GM18868 (cell line): ENCODE measurements around the gene CCDC61.

Experiments
- ATAC-seq: cut with Tn5 transposase; IDR thresholded peaks from one replicate; pipeline ENCODE4 v1.9.1; 2021; ENCODE audit warnings: mild to moderate bottlenecking, moderate library complexity; ENCODE audit not compliant: unreplicated experiment

CCDC61 gene

DNA sequence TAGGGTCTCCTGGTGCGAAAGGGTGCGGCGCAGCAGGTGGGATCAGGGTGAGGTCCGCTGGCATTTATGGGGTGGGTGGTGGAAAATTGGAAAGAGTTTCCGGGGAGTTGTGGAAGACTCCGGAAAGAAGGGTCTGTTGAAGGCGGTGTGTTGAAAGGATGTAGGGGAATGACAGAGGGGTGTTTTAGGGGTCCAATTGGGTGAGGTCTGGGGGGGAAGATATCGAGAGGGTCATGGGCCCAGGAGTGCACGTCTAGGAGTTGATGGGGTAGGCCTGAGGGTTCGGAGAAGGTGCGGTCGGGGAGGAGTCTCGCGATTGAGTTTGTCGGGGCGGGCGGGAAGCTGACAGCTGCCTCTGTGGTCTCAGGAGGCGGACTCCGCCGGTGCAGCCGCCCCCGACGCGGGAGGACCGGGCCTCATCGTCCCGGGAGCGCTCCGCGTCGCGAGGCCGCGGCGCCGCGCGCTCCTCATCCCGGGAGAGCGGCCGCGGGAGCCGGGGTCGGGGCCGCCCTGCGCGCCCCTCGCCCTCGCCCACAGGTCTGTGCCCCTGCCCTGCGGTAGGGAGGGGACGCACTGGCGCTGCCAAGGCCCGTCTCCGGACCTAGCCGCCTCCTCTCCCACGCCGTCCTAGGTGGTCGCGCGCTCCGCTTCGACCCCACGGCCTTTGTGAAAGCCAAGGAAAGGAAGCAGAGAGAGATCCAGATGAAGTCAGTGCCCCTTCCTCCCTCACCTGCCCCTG, 20.6 kb downstream of the CCDC61 start:
- no peak for ATAC-seq

DNA sequence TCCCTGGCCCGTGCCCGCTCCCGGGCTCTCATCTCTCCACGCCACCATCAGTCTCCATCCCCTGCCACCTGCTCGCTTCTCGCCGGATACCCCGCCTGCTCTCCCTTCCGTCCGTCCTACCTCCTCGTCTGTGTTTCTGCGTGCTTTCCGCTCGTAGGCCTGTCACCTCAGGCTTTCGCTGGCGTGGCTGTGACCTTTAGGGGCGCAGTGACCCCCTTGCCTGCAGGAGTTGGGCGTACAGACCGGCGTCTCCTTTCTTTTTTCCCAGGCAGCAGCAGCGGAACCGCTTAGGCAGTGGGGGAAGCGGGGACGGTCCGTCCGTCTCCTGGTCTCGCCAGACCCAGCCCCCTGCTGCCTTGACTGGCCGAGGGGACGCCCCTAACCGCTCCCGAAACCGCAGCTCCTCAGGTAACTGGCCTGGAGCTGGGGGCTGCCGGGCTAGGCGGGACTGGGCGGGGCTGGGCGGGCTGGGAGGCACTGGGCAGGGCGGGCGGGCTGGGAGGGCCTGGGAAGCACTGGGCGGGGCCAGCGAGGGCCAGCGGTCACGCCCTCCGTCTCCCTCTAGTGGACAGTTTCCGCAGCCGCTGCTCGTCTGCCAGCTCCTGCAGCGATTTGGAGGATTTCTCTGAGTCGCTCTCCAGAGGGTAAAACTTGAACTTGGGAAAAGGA, 21.3 kb downstream of the CCDC61 start:
- peak; percentile 35 for ATAC-seq

DNA sequence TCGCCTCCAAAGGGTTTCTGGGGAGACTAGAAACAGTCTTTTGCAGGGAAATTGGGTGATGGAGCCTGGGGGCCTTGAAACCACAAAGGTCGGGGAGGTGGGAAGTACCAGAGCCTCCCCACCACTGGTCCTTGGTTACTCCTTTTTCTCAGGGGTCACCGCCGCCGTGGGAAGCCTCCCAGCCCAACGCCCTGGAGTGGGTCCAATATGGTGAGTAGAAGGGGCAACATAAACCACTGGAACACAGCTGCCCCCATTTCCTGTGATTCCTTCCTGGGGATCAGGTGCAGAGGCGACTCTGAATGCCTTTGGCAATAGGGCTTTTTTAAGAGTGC, 21.8 kb downstream of the CCDC61 start:
- ATAC-seq = no peak

DNA sequence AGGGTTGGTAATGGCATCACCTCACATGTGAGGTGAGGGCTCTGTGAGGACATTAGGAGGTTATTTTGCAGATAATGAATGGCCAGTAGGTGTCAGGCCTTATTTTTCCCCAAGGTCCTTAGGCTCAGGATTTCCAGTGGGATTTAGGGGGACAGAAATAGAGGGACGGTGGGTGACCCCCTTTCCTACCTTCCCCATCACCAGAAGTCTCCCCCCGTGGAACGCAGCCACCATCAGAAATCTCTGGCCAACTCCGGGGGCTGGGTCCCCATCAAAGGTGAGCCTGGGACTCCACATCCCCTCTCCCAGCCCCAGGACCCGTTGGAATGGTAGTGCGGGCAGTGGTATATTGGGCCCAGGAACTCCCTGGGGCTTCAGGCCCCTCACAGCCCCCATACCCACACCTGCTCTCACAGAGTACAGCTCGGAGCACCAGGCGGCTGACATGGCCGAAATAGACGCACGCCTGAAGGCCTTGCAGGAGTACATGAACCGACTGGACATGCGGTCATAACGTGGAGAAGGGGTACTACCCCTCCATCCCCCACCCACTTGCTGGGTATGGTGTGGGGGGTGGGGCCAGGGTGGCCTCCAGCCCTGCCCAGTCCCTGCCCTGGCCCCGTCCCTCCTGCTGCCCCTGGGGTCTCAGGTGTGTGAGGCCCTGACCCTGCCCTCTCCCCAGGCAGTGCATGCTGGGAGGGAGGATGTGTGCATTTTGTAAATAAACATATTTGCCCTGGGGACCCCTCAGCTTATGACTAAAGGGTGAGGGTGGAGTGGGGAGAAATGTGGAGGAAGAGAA, 22.8 kb downstream of the CCDC61 start:
- ATAC-seq = no peak

DNA sequence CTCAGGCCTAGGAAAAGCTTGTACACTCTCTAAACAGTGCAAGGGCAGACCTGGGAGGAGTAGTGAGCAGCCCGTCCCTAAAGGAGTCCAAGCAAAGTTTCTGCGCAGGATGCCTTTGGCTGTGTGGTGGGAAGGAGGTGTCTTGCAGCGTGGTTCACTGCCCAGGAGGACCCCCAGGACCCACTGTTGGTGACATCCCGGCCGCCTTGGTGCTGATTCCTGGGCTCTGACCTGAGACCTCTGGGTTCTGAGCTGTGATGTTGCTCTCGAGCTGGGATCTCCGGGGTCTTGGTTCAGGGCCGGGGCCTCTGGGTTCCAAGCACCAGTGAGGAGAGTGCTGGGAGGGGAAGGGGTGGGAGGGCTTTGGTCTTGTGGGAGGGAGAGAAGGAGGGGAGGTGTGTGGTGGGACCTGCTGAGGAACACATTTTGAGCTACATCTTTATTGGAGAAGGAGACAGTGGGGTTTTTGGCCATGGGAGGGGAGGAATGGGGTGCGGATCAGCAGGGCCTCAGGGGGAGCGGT, 23.5 kb downstream of the CCDC61 start:
- no peak for ATAC-seq

DNA sequence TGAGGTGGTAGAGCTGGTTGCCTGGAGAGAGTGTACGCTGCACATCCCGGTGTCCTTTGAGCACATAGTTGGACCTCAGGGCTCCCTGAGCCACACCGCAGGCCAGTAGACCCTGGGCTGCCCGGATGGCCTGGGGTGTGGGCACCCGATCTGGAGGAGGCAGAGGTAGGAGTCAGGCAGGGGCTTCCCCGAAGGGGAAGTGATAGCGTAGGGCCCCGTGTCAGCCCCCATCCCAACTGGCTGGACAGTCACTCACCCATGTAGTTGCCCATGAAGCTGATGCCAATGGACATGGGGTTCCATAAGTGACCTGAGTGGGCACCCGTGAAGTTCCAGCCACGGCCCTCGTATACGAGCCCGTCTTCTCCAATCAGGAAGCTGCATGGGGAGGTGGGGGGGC, 24.0 kb downstream of the CCDC61 start:
- no peak for ATAC-seq

DNA sequence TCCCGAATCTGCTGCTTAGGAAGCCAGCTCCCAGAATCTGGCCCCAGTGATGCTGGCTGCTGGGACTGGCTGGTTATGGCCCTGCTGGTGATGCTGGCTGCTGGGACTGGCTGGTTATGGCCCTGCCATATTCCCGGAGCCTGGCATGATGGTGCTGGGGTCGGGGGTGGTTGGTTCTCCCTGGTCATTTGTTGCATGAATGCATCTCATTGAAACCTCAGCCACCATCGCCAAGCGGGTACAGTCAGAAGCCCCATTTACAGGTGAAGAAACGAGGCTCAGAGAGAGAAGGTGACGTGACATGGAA, 25.5 kb downstream of the CCDC61 start:
- no peak for ATAC-seq

DNA sequence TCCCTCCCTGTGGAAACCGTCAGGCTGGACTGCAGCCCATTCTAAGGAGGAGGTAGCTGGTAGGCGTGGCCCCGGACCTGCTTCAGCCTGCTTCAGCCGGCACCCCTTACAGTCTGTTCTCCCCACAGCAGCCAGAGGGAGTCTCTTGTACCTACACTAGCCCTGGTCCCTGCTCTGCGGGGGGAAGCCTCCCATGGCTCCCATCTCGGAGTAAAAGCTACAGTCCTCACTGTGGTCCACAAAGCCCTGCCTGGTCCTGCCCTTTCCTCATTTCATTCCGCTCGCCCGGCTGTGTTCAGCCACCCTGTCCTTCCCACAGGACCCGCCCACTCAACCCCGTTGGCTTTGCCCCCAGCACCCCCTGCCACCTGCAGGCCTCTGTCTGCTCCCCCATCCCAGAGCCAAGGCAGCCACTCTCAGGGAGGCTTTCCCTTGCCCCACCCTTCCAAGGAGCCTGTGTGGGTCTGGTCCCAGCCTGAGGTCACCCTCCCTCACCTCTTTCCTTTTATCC, 26.3 kb downstream of the CCDC61 start:
- ATAC-seq = no peak

DNA sequence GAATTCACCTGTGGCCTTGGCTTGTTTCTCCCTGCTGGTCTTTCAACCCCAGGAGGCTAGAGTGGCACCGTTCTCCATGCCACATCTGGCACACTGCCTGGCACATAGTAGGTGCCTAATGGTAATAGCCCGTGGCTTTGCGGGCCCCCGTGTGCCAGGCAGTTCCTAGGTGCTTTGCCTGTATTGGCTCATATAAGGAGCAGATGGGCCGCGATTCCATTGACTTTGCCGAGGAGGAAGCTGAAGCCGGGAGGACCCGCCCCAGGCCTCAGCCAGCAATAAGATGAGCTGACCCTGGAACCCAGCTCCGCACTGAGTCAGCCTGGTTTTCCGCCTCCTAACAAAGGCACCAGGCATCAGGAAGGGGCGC, 26.8 kb downstream of the CCDC61 start:
- no peak for ATAC-seq

DNA sequence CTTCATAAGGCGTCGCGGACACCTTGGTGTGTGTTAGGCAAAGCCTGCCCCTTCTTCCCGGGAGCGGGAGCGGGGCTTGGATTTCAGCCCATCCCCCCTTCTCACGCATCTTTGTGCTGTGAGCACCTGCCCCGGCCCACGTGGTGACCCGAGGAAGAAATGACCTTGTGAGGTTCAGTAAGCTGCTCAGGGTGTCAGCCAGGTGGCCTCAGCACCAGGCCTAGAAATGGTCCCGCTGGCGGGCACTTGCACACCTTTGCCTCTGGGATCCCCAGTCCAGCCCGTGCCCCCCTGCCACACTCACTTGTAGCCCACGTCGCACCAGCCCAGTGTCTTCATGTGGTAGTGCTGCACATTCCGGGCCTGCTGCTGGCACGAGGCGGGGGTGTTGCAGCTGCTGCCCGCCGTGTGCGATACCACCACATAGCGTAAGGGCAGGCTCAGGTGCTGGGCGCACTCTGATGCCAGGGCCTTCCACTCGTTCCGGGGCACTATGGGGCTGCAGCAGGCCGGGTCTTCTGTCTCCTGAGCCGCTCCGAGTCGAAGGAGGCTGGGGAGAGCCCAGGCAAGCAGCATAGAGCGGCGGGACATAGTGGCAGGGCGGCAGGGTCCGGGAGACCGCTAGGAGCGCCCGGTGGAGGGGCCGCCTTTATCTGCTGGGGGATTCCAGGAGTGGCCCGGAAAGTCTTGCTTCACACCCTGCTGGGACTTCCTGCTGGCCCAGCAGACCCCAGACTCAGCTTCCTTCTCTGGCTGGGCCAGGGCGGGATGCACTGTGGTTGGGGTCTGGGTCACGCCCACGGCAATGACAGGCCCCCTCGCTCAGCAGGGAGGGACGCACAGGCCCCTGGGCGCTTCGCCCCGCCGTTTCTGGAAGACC, 27.4 kb downstream of the CCDC61 start, which contains the start of gene PGLYRP1:
Gene PGLYRP1, minus strand, starts transcription at position 623 of the 880 bp plus-strand sequence. Its CDS starts 32 bp downstream, at position 591.
- ATAC-seq = no peak

DNA sequence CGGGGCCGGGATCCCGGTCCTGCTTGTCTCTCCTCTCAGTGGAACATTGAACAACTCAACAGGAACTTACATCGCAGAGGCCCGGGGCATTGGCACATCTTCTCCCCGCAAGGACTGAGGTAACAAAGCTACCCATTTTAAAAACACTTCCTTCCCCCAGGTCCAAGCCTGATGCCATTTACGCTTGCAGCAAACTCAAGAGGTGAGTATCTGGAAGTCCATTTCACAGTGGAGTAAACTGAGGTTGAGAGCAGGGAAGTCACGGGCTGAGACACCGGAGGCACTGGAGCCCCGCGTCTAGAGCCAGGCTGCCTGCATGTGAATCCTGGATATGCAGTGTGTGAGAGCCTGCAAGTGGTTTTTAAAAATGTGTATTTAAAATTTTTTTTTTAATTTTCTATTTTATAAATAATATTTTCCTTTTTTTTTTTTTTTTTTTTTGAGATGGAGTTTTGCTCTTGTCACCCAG, 28.1 kb downstream of the CCDC61 start:
- no peak for ATAC-seq

DNA sequence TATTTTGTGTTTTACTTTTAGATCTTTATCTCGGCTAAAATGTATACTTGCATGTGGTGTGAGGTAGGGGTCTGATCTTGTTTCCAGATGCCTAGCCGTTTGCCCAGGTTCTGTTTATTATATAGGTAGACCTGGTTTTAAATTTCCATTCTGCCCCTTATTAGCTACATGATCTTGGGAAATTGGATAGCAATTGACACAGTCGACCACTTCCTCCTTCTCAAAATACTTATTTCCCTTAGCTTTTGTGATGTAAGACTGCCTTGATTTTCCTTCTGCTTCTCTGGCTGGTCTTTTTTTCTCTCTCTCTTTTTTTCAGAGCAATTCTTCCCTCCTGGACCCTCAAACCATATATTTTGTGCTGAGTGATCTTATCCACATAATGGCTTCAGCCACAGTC, 30.6 kb downstream of the CCDC61 start:
- no peak for ATAC-seq

DNA sequence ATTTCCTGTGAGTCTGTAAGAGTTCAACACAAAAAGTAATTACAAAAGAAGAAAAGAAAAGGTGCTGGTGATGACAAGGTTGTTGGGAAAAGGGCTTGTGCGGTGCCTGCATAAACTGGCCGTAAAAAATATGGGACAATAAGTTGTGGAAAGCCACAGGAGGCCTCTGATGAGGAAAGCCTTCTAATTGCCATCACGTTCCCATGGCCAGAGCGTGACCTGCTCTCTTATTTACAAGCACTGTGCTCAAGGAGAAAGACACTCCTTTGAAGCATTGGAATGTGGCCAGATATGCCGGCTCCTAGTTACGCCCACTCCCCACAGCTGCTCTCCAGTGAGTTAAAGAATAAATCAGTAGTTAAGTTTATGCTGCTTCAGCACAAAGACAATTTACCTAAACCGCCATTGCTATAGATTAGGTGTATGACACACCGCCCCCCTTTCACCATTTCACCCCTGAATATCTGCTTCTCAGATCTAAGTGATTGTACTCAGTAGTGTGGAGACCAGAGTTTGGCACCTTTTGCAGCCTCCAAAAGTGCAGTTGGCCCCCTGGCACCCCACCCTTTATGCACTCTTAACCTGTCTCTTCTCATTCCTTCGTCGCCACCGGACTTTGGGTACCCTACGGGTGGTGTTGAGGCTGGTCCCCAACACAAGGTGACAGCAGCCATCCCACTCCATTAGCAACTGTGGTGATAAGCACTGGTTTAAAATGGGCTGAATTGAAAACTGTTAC, 35.7 kb downstream of the CCDC61 start:
- ATAC-seq = no peak

DNA sequence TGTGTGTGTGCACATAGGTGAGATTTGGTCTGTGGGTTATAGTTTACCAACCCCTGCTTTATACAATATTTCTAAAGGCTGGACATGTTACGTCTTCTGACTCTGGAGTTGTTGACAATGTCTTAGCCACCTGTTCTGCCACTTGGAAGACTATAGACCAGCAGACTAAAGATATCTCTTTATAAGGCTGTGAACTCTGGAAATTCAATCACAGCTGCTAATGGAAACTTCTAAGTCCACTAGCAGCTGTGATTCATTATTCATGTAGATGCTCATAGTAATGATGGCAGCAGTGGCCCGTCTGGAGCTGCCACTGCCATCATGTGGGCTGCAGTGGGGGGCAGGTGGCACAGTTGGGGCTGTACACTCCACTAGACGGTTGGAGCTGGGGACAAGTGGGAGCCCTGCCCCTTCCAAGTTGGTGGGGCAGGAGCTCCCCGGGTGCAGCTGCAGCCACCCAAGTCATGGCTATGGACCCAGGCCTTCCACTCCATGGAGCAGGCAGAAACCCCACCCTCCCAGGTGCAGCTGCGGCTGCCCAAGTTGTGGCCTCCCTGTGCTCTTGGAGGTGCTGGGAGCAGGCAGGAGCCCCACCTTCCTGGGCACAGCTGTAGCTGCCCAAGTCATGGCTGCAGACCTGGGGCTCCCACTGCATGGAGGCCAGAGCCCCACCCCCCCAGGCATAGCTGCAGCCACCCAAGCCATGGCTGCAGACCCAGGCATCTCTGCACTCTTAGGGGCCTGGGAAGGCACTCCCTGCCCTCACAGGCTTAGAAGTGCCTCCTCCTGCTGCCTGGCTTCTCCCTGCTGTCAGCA, 36.7 kb downstream of the CCDC61 start:
- ATAC-seq = no peak

DNA sequence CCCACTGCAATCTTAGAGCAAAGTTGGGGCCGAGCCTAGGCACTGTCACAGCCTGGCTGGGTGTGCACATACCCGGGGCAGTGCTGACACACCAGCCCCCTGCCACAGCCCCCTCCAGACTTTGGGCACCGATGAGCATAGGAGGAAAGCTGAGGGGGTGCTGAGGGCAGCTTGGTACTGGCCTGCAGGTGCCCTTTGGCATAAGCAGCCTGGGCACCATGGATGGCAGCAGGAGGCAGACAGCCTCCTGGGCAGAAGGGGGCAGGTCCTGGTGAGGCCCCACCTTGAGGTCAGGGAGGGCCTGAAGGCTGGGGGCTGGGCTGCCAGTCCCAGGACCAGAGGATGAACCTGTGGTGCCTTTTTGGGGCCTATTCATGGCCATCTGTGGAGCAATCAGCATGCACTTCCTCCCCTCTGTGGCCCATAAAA, 37.3 kb downstream of the CCDC61 start:
- ATAC-seq = no peak

DNA sequence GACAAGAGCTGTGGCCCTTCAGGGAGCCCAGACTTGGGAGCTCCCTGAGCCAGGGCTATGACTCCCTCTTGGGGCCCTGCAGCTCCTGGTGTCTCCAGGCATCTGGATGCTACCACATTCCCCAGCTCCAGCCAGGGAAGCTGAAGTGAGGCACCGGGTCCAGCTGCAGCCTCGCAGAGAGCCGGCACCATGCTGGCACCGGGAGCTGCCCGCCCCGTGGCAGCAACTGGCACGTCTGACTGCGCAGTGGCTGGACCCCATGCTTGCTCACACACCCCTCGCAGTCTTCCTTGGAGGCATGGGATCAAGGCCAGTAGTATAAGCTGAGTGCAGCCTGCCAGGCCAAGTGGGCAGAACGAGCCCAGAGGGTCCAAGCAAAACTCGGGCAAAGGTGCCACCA, 38.1 kb downstream of the CCDC61 start:
- no peak for ATAC-seq

DNA sequence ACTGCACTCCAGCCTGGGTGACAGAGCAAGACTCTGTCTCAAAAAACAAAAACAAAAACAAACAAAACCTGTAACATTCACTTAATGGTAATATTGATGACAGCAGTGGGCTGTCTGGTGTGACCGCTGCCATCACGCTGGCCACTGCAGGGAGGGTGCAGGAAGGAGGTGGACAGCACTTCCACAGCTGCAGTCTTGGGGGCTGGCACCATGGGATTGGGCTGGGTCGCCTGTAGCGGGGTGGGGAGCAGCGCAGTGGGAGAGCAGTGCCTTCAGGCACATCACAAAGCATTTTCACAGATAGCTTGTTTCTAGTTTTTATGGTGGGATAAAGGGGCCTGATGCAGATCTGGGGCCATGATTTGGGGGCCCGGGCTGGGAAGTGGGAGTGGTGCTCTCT, 40.3 kb downstream of the CCDC61 start:
- ATAC-seq = no peak

DNA sequence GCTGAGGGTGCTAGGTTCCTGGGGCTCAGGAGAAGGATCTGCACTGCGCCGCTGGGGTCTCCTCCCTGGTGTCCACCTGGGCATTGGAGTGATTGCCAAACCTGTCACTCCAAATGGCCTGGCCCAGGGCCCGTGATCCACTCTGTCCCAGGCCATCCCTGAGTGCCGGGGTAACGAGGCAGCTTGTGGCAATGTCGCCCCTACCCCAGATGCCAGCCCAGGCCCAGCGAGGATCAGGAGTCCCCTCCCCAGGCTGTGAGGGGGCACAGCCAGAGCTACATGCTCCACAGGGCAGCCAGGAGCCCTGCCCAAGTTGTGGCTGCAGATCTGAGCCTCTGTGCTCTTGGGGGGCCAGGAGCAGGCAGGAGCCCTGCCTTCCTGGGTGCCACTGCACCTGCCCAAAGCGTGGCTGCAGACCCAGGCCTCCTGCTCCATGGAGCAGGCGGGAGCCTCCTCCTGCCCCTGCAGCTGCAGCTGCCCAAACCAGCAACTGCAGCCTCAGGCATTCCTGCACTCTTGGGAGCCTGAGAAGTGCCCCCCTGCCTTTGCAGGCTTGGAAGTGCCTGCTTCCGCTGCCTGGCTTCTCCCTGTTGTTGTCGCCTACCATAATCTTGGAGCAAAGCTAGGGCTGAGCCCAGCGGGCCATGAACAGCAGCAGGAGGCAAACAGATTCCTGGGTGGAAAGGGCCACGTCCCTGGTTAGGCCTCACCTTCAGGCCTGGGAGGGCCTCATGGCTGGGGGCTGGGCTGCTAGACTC, 40.9 kb downstream of the CCDC61 start:
- ATAC-seq = no peak
